Measurements from ENCODE around the gene TPD52L1.
A peak's percentile ranks its signal among the peaks of the same experiment; 100 is the strongest.

Gene TPD52L1

GRCh38 chr6:125233202-125233601, 79.6 kb downstream of the TPD52L1 start:
- Histone ChIP-seq H3K9ac (ENCODE audit: low read length) (no peak overlapping the region), H3K79me1 (ENCODE audit: low read length) (no peaks in the 10 kb centered on the region), H3K79me2 (ENCODE audit: control insufficient read depth, insufficient read depth, low read length) (no peaks in the 10 kb centered on the region), H3K27me3 (ENCODE audit: insufficient read depth, low read length, poor library complexity) (no peaks in the 10 kb centered on the region), H3K4me3 (ENCODE audit: low read length) (no peak overlapping the region), H2BK5ac (ENCODE audit: low read length) (no peak overlapping the region), H3K36me3 (ENCODE audit: control insufficient read depth, insufficient read depth, low read length) (no peaks in the 10 kb centered on the region), H2BK120ac (ENCODE audit: low read depth, low read length) (no peak overlapping the region), H3K56ac (ENCODE audit: low read length) (no peak overlapping the region), H2AK5ac (ENCODE audit: low read length) (no peak overlapping the region), H4K5ac (ENCODE audit: low read length) (no peak overlapping the region), H3K18ac (ENCODE audit: low read length) (no peak overlapping the region), H3K4me1 (ENCODE audit: control insufficient read depth, low read depth, low read length) (no peaks in the 10 kb centered on the region), H3K4me2 (ENCODE audit: low read length) (no peak overlapping the region), H3K23ac (ENCODE audit: low read length) (no peak overlapping the region), H3K27ac (ENCODE audit: low read depth, low read length) (no peak overlapping the region), H3K4ac (ENCODE audit: low read depth, low read length) (no peak overlapping the region), H4K8ac (ENCODE audit: low read depth, low read length) (no peak overlapping the region), H2BK15ac (replicated peaks; ENCODE audit: low read depth) (no peak overlapping the region)
- DNase-seq: no peak
- WGBS (ENCODE audit: extremely low coverage, insufficient coverage, low lambda C conversion rate): no CpG with 5 or more reads among the region's 3 CpGs

GRCh38 chr6:125236536-125237327, 83.2 kb downstream of the TPD52L1 start:
- Histone ChIP-seq H3K4me2 (ENCODE audit: low read length) (no peak overlapping the region), H2AK5ac (ENCODE audit: low read length) (no peak overlapping the region)

GRCh38 chr6:125237764-125238163, 84.2 kb downstream of the TPD52L1 start:
- Histone ChIP-seq H2AK5ac (ENCODE audit: low read length) (no peak overlapping the region), H3K27me3 (ENCODE audit: insufficient read depth, low read length, poor library complexity) (no peaks in the 10 kb centered on the region), H3K79me1 (ENCODE audit: low read length) (no peaks in the 10 kb centered on the region), H3K4me2 (ENCODE audit: low read length) (no peak overlapping the region), H3K23ac (ENCODE audit: low read length) (no peak overlapping the region), H2BK5ac (ENCODE audit: low read length) (no peak overlapping the region), H2BK15ac (replicated peaks; ENCODE audit: low read depth) (no peak overlapping the region), H3K27ac (ENCODE audit: low read depth, low read length) (no peak overlapping the region), H3K4me3 (ENCODE audit: low read length) (no peak overlapping the region), H3K36me3 (ENCODE audit: control insufficient read depth, insufficient read depth, low read length) (no peaks in the 10 kb centered on the region), H3K4me1 (ENCODE audit: control insufficient read depth, low read depth, low read length) (no peaks in the 10 kb centered on the region), H2BK120ac (ENCODE audit: low read depth, low read length) (no peak overlapping the region), H3K79me2 (ENCODE audit: control insufficient read depth, insufficient read depth, low read length) (no peaks in the 10 kb centered on the region), H4K5ac (ENCODE audit: low read length) (no peak overlapping the region), H3K56ac (ENCODE audit: low read length) (no peak overlapping the region), H3K4ac (ENCODE audit: low read depth, low read length) (no peak overlapping the region), H3K18ac (ENCODE audit: low read length) (no peak overlapping the region), H4K8ac (ENCODE audit: low read depth, low read length) (no peak overlapping the region), H3K9ac (ENCODE audit: low read length) (no peak overlapping the region)
- DNase-seq: no peak
- no CpG with 5 or more reads among the region's 4 CpGs for WGBS (ENCODE audit: extremely low coverage, insufficient coverage, low lambda C conversion rate)

More at GRCh38 chr6:125236536-125237327, 83.2 kb downstream of the TPD52L1 start:
- Histone ChIP-seq H3K4ac (ENCODE audit: low read depth, low read length) (no peak overlapping the region), H2BK5ac (ENCODE audit: low read length) (no peak overlapping the region), H3K79me2 (ENCODE audit: control insufficient read depth, insufficient read depth, low read length) (no peaks in the 10 kb centered on the region), H3K79me1 (ENCODE audit: low read length) (no peaks in the 10 kb centered on the region), H3K23ac (ENCODE audit: low read length) (no peak overlapping the region), H3K56ac (ENCODE audit: low read length) (no peak overlapping the region), H3K4me1 (ENCODE audit: control insufficient read depth, low read depth, low read length) (no peaks in the 10 kb centered on the region), H2BK15ac (replicated peaks; ENCODE audit: low read depth) (no peak overlapping the region), H3K27ac (ENCODE audit: low read depth, low read length) (no peak overlapping the region), H4K8ac (ENCODE audit: low read depth, low read length) (no peak overlapping the region), H3K9ac (ENCODE audit: low read length) (no peak overlapping the region), H3K36me3 (ENCODE audit: control insufficient read depth, insufficient read depth, low read length) (no peaks in the 10 kb centered on the region), H3K4me3 (ENCODE audit: low read length) (no peak overlapping the region), H4K5ac (ENCODE audit: low read length) (no peak overlapping the region), H3K18ac (ENCODE audit: low read length) (no peak overlapping the region), H3K27me3 (ENCODE audit: insufficient read depth, low read length, poor library complexity) (no peaks in the 10 kb centered on the region), H2BK120ac (ENCODE audit: low read depth, low read length) (no peak overlapping the region)
- DNase-seq: no peak
- WGBS (ENCODE audit: extremely low coverage, insufficient coverage, low lambda C conversion rate): no CpG with 5 or more reads among the region's 5 CpGs

DNA sequence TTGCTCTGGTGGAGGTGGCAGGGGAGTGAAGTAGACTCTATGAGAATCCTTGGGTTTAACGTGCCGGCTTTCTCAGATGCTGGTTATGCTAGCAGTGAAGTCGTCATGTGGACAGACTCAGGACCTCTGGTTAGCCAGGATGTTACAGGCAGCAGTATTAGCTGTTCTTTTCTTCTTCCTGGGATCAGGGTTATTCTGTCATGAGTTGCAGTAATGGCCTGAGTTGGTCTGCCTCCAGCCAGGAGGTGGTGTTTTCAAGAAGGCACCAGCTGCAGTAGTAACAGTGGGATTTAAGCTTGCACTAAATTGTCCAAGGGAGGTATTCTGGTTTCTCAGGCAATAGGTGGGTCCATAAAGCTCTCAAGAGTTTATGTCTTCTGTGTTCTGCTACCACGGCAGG, 91.5 kb downstream of the TPD52L1 start:
- H3K9ac ChIP-seq (ENCODE audit: low read length): no peak overlapping the region
- no peak overlapping the region for H3K56ac ChIP-seq (ENCODE audit: low read length)
- no peak overlapping the region for H3K18ac ChIP-seq (ENCODE audit: low read length)

DNA sequence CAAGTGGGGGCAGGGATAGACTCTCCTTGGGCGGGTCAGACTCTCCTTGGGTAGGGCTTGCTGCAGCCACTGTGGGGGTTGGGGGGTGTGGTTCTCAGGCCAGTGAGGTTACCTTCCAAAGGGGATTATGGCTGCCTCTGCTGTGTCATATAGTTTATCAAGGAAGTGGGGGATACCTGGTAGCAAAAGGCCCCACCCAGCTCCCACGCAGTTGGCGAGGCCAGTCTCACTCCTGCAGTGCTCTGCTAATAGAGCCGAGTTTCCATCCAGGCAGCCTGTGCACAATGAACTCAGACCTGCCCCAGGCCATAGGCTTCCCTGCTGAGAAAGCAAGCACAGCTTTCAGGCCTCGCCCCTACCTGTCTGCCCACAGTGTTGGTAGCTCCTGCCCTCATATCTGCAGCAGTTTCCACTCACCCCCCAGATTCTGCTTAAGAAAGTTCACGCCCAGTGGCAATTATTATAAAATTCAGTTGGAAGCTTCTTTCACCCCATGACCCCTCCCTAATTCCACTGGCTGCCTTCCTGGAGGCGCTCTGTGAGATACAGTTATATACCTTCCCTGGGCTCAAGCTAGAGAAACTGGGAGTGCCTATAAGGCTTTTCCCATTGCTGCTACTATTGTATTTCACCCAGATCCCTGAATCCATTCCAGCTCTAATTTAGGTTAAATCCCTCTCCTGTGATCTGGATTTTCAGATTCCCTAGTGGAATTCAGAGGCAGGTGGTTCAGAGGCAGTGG, 92.1 kb downstream of the TPD52L1 start:
- WGBS (ENCODE audit: extremely low coverage, insufficient coverage, low lambda C conversion rate): no CpG with 5 or more reads among the region's 7 CpGs
- no peak overlapping the region for H2BK120ac ChIP-seq (ENCODE audit: low read depth, low read length)
- H3K79me2 ChIP-seq (ENCODE audit: control insufficient read depth, insufficient read depth, low read length): no peaks in the 10 kb centered on the region
- peak; percentile 64 for DNase-seq
- no peak overlapping the region for H3K23ac ChIP-seq (ENCODE audit: low read length)
- no peak overlapping the region for H3K4me3 ChIP-seq (ENCODE audit: low read length)
- H3K27ac ChIP-seq (ENCODE audit: low read depth, low read length): no peak overlapping the region
- H3K27me3 ChIP-seq (ENCODE audit: insufficient read depth, low read length, poor library complexity): no peaks in the 10 kb centered on the region
- no peaks in the 10 kb centered on the region for H3K4me1 ChIP-seq (ENCODE audit: control insufficient read depth, low read depth, low read length)
- no peak overlapping the region for H2BK15ac ChIP-seq (replicated peaks; ENCODE audit: low read depth)
- H4K8ac ChIP-seq (ENCODE audit: low read depth, low read length): no peak overlapping the region
- H3K18ac ChIP-seq (ENCODE audit: low read length): no peak overlapping the region
- H3K4me2 ChIP-seq (ENCODE audit: low read length): no peak overlapping the region
- H3K56ac ChIP-seq (ENCODE audit: low read length): no peak overlapping the region
- no peak overlapping the region for H2AK5ac ChIP-seq (ENCODE audit: low read length)
- no peaks in the 10 kb centered on the region for H3K79me1 ChIP-seq (ENCODE audit: low read length)
- no peak overlapping the region for H3K9ac ChIP-seq (ENCODE audit: low read length)
- H2BK5ac ChIP-seq (ENCODE audit: low read length): no peak overlapping the region
- no peaks in the 10 kb centered on the region for H3K36me3 ChIP-seq (ENCODE audit: control insufficient read depth, insufficient read depth, low read length)
- no peak overlapping the region for H3K4ac ChIP-seq (ENCODE audit: low read depth, low read length)
- no peak overlapping the region for H4K5ac ChIP-seq (ENCODE audit: low read length)

More for the DNA sequence above, 91.5 kb downstream of the TPD52L1 start:
- Histone ChIP-seq H3K4me1 (ENCODE audit: control insufficient read depth, low read depth, low read length) (no peaks in the 10 kb centered on the region), H4K8ac (ENCODE audit: low read depth, low read length) (no peak overlapping the region), H2BK120ac (ENCODE audit: low read depth, low read length) (no peak overlapping the region), H4K5ac (ENCODE audit: low read length) (no peak overlapping the region), H3K27ac (ENCODE audit: low read depth, low read length) (no peak overlapping the region), H3K79me1 (ENCODE audit: low read length) (no peaks in the 10 kb centered on the region), H3K36me3 (ENCODE audit: control insufficient read depth, insufficient read depth, low read length) (no peaks in the 10 kb centered on the region), H3K4ac (ENCODE audit: low read depth, low read length) (no peak overlapping the region), H3K23ac (ENCODE audit: low read length) (no peak overlapping the region), H3K79me2 (ENCODE audit: control insufficient read depth, insufficient read depth, low read length) (no peaks in the 10 kb centered on the region), H2BK15ac (replicated peaks; ENCODE audit: low read depth) (no peak overlapping the region), H3K27me3 (ENCODE audit: insufficient read depth, low read length, poor library complexity) (no peaks in the 10 kb centered on the region), H3K4me2 (ENCODE audit: low read length) (no peak overlapping the region), H3K4me3 (ENCODE audit: low read length) (no peak overlapping the region), H2AK5ac (ENCODE audit: low read length) (no peak overlapping the region), H2BK5ac (ENCODE audit: low read length) (no peak overlapping the region)
- DNase-seq: no peak
- no CpG with 5 or more reads among the region's 4 CpGs for WGBS (ENCODE audit: extremely low coverage, insufficient coverage, low lambda C conversion rate)

Measured in mesendoderm (in vitro differentiated cells).